Fibroblast of peridontal ligament (primary cell): ENCODE measurements around the gene RBM20.
"Not testable (repeated sequence)": the region's sequence is repeated elsewhere in the genome, so short reads cannot be mapped to it uniquely, and the experiment has no call there.

Source experiments
- DNase-seq: peaks from one replicate; pipeline ENCODE4 v3.0.0-alpha.2; 2010; ENCODE audit errors: extremely low read depth

The RBM20 gene

GRCh38 chr10:110643653-110644597 is at the start of gene RBM20:
TSS of gene RBM20 (plus strand) at chr10:110644336. CDS start at chr10:110644455, 119 bp downstream.
- no peak for DNase-seq

- no peak for DNase-seq
These were observed 46.7 kb upstream of the RBM20 start for GRCh38 chr10:110597476-110597875.

GRCh38 chr10:110600487-110601101 is 43.5 kb upstream of the RBM20 start:
- peak; percentile 74 for DNase-seq

GRCh38 chr10:110601581-110601980 is 42.6 kb upstream of the RBM20 start:
- DNase-seq, result no peak

- no peak for DNase-seq
These were observed 36.0 kb upstream of the RBM20 start for GRCh38 chr10:110608087-110608486.

- DNase-seq, result no peak
These were observed 34.5 kb upstream of the RBM20 start for GRCh38 chr10:110609605-110610004.

- peak; percentile 58 for DNase-seq
These were observed 33.8 kb upstream of the RBM20 start for GRCh38 chr10:110610308-110610774.

GRCh38 chr10:110610781-110611180 is 33.4 kb upstream of the RBM20 start:
- not testable (repeated sequence) for DNase-seq

- DNase-seq, result no peak
These were observed 32.0 kb upstream of the RBM20 start for GRCh38 chr10:110612087-110612486.

- no peak for DNase-seq
These were observed 31.5 kb upstream of the RBM20 start for GRCh38 chr10:110612629-110613028.

GRCh38 chr10:110613341-110613995 is 30.7 kb upstream of the RBM20 start:
- no peak for DNase-seq

GRCh38 chr10:110613996-110614495 is 30.1 kb upstream of the RBM20 start:
- no peak for DNase-seq

- DNase-seq, result no peak
These were observed 28.9 kb upstream of the RBM20 start for GRCh38 chr10:110615057-110615747.

- no peak for DNase-seq
These were observed 27.6 kb upstream of the RBM20 start for GRCh38 chr10:110616493-110617033.

- DNase-seq, result no peak
These were observed 26.5 kb upstream of the RBM20 start for GRCh38 chr10:110617425-110618229.

GRCh38 chr10:110618230-110618610 is 25.9 kb upstream of the RBM20 start:
- DNase-seq, result no peak

GRCh38 chr10:110619514-110620397 is 24.4 kb upstream of the RBM20 start:
- no peak for DNase-seq

GRCh38 chr10:110620398-110620719 is 23.8 kb upstream of the RBM20 start:
- no peak for DNase-seq

GRCh38 chr10:110623316-110623715 is 20.8 kb upstream of the RBM20 start:
- DNase-seq, result not testable (repeated sequence)
